ENCODE results near the gene ASCL5.

ASCL5 gene

GRCh38 chr1:201153474-201154388 lies 26.7 kb upstream of the ASCL5 start:
- no peak for DNase-seq (ENCODE audit: low spot score)

DNA sequence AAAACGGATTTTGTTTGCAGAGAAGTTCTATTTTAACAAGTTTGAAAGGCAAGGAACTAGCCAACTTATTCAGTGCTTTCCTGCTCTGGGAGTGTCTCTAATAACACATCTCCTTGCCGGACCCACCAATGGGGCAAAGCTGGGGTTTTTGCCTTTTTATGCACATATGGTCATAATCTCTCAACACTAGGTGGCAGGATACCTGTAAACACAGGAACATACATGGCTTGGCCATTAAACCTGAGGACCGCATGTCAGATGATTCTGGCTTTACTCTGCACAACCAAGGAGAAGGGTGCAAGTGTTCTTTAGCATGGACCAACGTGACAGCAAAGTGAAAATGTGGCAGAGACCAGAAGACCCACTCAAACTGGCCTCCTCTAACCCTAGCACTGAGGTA lies 22.4 kb upstream of the ASCL5 start:
- peak; percentile 42 for DNase-seq (ENCODE audit: low spot score)

- no peak for DNase-seq (ENCODE audit: low spot score)
Observed at GRCh38 chr1:201147396-201148015, 20.5 kb upstream of the ASCL5 start.

DNA sequence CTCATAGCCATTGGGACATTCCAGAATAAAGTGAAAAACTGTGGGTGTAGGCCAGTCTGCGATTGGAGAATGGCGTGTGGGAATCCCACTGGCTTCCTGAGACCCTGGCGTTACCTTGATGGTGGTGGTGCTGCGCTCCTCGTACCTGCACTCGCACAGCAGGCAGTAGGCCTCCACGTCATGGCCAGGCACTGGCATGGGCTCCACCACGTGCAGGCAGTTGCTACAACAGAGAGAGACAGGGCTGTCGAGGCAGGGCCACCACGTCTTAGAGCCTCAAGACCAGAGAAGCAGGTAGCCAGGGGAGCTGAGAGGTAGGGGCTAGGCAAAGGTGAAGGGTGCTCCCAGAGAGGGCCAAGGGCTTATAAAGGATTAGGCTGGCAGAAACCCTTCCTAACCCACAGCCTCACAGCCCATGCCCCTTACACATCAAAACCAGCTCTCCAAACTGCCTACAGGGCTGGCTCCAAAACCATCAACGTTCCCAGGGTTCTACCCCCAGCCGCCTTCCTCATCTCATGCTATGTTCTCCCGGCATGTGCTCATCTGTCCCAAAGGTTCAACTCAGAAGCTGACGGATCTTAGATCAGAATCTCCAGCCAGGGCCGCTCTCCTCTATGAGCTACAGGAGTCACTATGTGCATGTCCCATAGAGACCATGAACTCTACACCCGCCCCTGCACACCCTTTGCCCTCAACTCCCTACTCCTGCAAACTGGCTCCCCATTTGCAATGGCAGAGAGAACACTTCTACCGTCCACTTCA lies 19.8 kb upstream of the ASCL5 start:
- DNase-seq (ENCODE audit: low spot score): no peak

- DNase-seq (ENCODE audit: low spot score): no peak
Observed at GRCh38 chr1:201145816-201146215, 18.8 kb upstream of the ASCL5 start.

- DNase-seq (ENCODE audit: low spot score): no peak
Observed at GRCh38 chr1:201145132-201145531, 18.1 kb upstream of the ASCL5 start.

GRCh38 chr1:201144701-201145100 lies 17.7 kb upstream of the ASCL5 start:
- DNase-seq (ENCODE audit: low spot score): no peak

GRCh38 chr1:201143726-201144635 lies 17.0 kb upstream of the ASCL5 start:
- no peak for DNase-seq (ENCODE audit: low spot score)

DNA sequence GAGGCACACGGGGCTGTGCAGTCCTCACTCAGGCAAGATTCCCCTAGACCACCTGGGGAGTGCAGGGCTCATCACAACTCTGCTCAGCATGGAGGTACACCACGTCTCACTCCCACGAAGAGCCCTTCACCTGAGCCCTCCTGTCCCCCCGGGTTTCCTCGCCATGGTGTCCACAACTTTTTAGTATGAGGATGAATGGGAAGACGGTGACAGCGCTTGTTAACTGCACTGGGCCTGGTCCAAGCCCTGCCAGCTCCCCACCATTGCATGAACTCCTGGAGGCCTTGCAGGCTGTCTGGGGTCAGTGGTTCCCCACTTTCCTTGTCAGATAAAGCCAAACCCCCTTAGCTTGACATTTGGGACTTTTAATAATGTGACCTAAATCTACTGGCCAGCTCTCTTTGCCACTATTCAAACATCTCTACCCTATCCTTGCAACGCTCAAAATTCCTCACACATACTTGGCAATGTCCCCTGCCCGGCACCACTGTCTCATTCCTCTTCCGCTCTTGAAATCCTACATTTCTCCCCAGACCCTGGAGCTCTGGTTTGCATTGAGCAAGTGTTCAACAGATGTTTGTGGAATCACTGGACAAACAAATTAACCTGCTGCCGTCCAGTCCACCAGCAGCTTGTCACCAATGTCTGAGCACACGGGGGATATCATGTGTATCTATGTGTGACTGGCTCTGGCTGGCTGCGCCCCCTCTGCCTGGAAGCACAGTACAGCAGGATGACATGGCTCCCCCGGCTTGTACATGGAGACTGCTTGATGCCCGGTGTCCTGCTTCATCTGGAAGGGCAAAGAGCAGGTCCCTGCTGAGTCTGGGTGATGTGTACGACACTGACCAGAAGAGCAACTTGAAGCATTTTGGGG lies 16.1 kb upstream of the ASCL5 start:
- no peak for DNase-seq (ENCODE audit: low spot score)

DNA sequence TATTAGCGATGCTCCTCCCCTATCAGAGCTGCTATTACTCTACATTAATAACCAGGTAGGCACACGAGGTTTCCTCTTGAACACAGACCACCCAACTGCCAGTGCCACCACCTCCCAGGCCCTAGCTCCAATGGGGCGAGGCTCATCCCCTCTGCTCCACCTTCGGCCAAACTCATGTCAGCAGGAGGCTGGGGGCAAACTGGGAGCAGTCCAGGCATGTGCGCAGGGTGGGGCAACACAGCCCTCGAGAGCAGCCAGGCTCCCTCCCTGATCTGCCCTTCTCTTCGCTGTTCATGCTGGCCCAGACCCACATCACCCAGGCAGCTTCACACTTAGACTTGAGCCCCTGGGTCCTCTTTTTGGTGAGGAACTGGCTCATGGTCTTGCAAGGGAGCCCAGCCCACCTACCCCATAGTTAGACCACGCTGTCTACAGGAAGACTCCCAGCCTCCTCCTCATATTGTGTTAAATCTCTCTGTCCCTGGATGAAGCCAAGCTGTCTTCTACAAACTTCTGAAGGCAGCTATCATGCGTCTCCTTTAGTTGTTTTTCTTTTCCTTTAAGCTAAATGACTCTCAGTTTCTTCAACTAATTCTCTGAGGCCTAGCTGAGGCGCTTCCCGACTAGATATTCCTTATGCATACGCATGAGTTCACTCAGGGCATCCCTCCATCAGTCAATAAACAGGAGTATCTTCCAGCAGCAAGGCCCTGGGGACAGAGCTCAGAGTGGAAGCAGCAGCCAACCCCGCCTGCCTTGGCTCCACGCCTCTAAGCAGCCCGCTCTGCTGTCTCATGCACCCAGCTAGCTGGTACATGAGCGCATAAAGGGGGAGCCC lies 15.2 kb upstream of the ASCL5 start:
- DNase-seq (ENCODE audit: low spot score): no peak

- no peak for DNase-seq (ENCODE audit: low spot score)
Observed at GRCh38 chr1:201141418-201141817, 14.4 kb upstream of the ASCL5 start.

DNA sequence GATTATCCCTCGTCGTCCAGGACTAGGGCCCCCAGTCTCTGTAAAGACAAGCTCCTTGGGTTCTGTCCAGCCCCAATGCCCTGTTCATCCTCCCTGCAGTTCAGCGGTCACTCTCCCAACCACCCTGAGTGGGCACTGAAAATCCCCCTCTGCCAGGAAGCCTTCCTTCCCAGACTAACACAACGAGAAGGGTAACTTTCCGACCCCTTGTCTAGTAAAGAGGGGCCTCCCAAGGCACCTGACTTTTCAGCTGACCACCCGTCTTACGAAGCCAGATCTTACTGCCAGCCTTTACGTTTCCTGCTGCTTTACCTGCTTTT lies 13.9 kb upstream of the ASCL5 start:
- no peak for DNase-seq (ENCODE audit: low spot score)

DNA sequence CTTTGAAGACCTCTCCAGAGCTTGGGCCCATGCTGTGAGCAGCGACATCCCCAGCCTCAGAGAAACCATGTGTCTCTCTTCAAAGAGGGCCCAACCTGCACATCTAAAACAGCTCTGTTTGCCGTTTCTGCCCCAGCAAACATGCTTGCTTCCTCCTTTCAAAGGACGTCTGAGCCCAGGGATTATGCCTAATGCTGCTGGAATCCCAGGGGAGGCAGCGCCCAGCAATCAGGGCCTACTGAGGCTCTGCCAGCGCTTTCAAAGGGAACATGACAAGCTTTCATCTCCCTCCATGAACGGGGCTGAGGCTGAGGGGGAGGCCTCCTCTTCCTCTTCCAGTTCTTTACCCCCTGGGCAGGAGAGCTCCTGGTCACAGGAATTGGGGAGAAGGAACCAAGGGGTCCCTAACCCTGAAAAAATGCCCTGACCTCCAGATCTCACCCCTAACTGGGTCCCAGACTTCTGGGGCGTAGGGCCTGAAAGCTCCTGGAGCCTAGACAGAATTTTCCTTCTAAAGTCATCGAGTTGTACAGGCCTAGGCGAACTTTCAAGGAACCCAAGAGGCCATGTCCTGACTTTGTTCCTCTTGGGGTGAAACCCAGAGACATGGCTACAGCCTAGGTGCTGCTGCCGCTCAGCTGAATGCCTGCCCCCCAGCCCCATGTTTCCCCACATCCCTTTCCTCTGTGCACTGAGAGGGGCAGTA lies 13.4 kb upstream of the ASCL5 start:
- no peak for DNase-seq (ENCODE audit: low spot score)

- no peak for DNase-seq (ENCODE audit: low spot score)
Observed at GRCh38 chr1:201139756-201140155, 12.8 kb upstream of the ASCL5 start.

GRCh38 chr1:201139306-201139705 lies 12.3 kb upstream of the ASCL5 start:
- DNase-seq (ENCODE audit: low spot score): no peak

- no peak for DNase-seq (ENCODE audit: low spot score)
Observed at GRCh38 chr1:201138311-201138840, 11.4 kb upstream of the ASCL5 start.

GRCh38 chr1:201137579-201138310 lies 10.8 kb upstream of the ASCL5 start:
- DNase-seq (ENCODE audit: low spot score): no peak

GRCh38 chr1:201137024-201137392 lies 10.0 kb upstream of the ASCL5 start:
- DNase-seq (ENCODE audit: low spot score): no peak

Data from SK-N-DZ (cell line).